Hematopoietic multipotent progenitor cell treated with erythropoietin and hydrocortisone succinate and interleukin-3 and kit ligand, for 6 days (in vitro differentiated cells): Measurements from ENCODE around the gene TNFRSF18.

Source experiments
- DNase-seq: peaks from one replicate; pipeline ENCODE4 v3.0.0-alpha.2; 2015

The TNFRSF18 gene

GRCh38 chr1:1226566-1227362, 20.4 kb upstream of the TNFRSF18 start:
- DNase-seq, result no peak

- DNase-seq, result no peak
Observed at GRCh38 chr1:1225913-1226312, 19.5 kb upstream of the TNFRSF18 start.

- no peak for DNase-seq
Observed at GRCh38 chr1:1225238-1225845, 18.9 kb upstream of the TNFRSF18 start.

- DNase-seq, result no peak
Observed at GRCh38 chr1:1223891-1224290, 17.5 kb upstream of the TNFRSF18 start.

GRCh38 chr1:1223321-1223720, 16.9 kb upstream of the TNFRSF18 start:
- no peak for DNase-seq

- no peak for DNase-seq
Observed at GRCh38 chr1:1222575-1223225, 16.3 kb upstream of the TNFRSF18 start.

- no peak for DNase-seq
Observed at GRCh38 chr1:1221887-1222574, 15.6 kb upstream of the TNFRSF18 start.

GRCh38 chr1:1220197-1220596, 13.8 kb upstream of the TNFRSF18 start:
- no peak for DNase-seq

GRCh38 chr1:1219341-1219740, 12.9 kb upstream of the TNFRSF18 start:
- no peak for DNase-seq

GRCh38 chr1:1218524-1219200, 12.3 kb upstream of the TNFRSF18 start:
- DNase-seq, result no peak

GRCh38 chr1:1217621-1218523, 11.5 kb upstream of the TNFRSF18 start:
- DNase-seq, result no peak

GRCh38 chr1:1216770-1217620, 10.6 kb upstream of the TNFRSF18 start:
- DNase-seq, result no peak

GRCh38 chr1:1215881-1216605, 9.7 kb upstream of the TNFRSF18 start:
- no peak for DNase-seq

- no peak for DNase-seq
Observed at GRCh38 chr1:1215080-1215676, 8.8 kb upstream of the TNFRSF18 start.

GRCh38 chr1:1213345-1214265, 7.2 kb upstream of the TNFRSF18 start, which contains the start of gene TNFRSF4:
TNFRSF4 (minus strand) TSS chr1:1214153; CDS start chr1:1214127, 26 bp downstream.
- no peak for DNase-seq

GRCh38 chr1:1212780-1213344, 6.5 kb upstream of the TNFRSF18 start:
- DNase-seq, result peak; percentile 68

- DNase-seq, result no peak
Observed at GRCh38 chr1:1211541-1212441, 5.4 kb upstream of the TNFRSF18 start.
